HepG2 (cell line): ENCODE results near the gene NEXMIF. TPM values are rescaled to one million over a fixed set of nuclear protein-coding genes. Genes with fewer than 3 reads are reported as not detected.
A peak's percentile ranks its signal among the peaks of the same experiment; 100 is the strongest.

Source experiments
- ATAC-seq: fragments of 200-7000 bp; cut with Tn5 transposase; 3 replicates; pipeline ENCODE4 v1.9.1; 2020; ENCODE audit warnings: mild to moderate bottlenecking, moderate library complexity
- BruUV-seq: library from RNA; stranded (reverse); fragments of 400-500 nt; replicated peaks from 2 replicates; lab custom pipeline; 2021; lab: Mats Ljungman, UMichigan
- CTCF ChIA-PET: fragments of 300-600 bp; formaldehyde crosslinking; extraction: SDS; loops from one replicate; lab custom pipeline; 2021; ENCODE audit warnings: low total read pairs, inconsistent platforms, low intra/inter-chr PET ratio; lab: Yijun Ruan, JAX
- POLR2A ChIA-PET: fragments of 350-600 bp; sonication (Branson Sonifier 250); formaldehyde crosslinking; loops from one replicate; lab custom pipeline; 2020; ENCODE audit warnings: antibody characterized with exemption, inconsistent platforms; lab: Yijun Ruan, JAX
- DNase-seq: peaks from one replicate; pipeline ENCODE4 v3.0.0-alpha.2; 2015; ENCODE audit warnings: low spot score
- FAIRE-seq: peaks from 3 replicates; lab custom pipeline; 2011; peaks lifted over from hg19 to GRCh38; lab: Jason Lieb, UNC
- H2AFZ ChIP-seq: one replicate; pipeline ENCODE4 v1.6.1; 2011; ENCODE audit warnings: low read length, inconsistent platforms
- H3K27ac ChIP-seq: fragments of 300-600 bp; 3 replicates; pipeline ENCODE4 v1.8.0; 2011; ENCODE audit warnings: mixed run types, mild to moderate bottlenecking, mixed read lengths, low read length, inconsistent platforms; ENCODE audit not compliant: insufficient read depth; ENCODE audit errors: extremely low read length
- H3K27me3 ChIP-seq, 2 experiments: fragments of 200-600 bp in 1 of 2; 2 replicates in 1 of 2; 3 replicates in 1 of 2; pipeline versions ENCODE4 v1.6.0 to v1.8.0; 2011; ENCODE audit warnings: low read length in 2 of 2, mild to moderate bottlenecking in 2 of 2, moderate library complexity in 2 of 2, inconsistent platforms in 1 of 2; ENCODE audit not compliant: insufficient read depth in 2 of 2, control insufficient read depth in 1 of 2
- H3K36me3 ChIP-seq, 2 experiments: fragments of 200-600 bp in 1 of 2; replicated peaks in 1 of 2; 2 replicates in 1 of 2; 3 replicates in 1 of 2; pipeline versions ENCODE4 v1.5.1 to v1.8.0; 2011; ENCODE audit warnings: low read length in 2 of 2, inconsistent platforms in 1 of 2; ENCODE audit not compliant: insufficient read depth in 2 of 2, control insufficient read depth in 1 of 2
- H3K4me1 ChIP-seq: 2 replicates; pipeline ENCODE4 v1.5.1; 2012; ENCODE audit warnings: low read length, inconsistent platforms; ENCODE audit not compliant: insufficient read depth
- H3K4me2 ChIP-seq: 2 replicates; pipeline ENCODE4 v1.6.0; 2011; ENCODE audit warnings: low read depth, low read length, inconsistent platforms
- H3K4me3 ChIP-seq, 3 experiments: fragments of 200-600 bp in 1 of 3; sonication (generic), shearing (Covaris generic) in 1 of 3; replicated peaks in 1 of 3; 2 replicates each; pipeline ENCODE4 v1.5.1; 2011 to 2016; ENCODE audit warnings: low read length in 3 of 3, inconsistent platforms in 2 of 3, low read depth in 2 of 3, mild to moderate bottlenecking in 2 of 3, control low read depth in 1 of 3, mixed read lengths in 1 of 3; ENCODE audit not compliant: insufficient read depth in 1 of 3
- H3K79me2 ChIP-seq: one replicate; pipeline ENCODE4 v1.6.1; 2011; ENCODE audit warnings: low read length, inconsistent platforms; ENCODE audit not compliant: insufficient read depth
- H3K9ac ChIP-seq: 2 replicates; pipeline ENCODE4 v1.6.0; 2011; ENCODE audit warnings: mild to moderate bottlenecking, low read depth, low read length, inconsistent platforms; ENCODE audit not compliant: insufficient read depth
- H3K9me3 ChIP-seq: 2 replicates; pipeline ENCODE4 v1.5.1; 2012; ENCODE audit warnings: mild to moderate bottlenecking, low read length
- H4K20me1 ChIP-seq: 2 replicates; pipeline ENCODE4 v1.6.0; 2011; ENCODE audit warnings: inconsistent platforms, mild to moderate bottlenecking, low read length, moderate library complexity; ENCODE audit not compliant: insufficient read depth
- ADNP ChIP-seq: sonication (generic); formaldehyde crosslinking; IDR thresholded peaks from 2 replicates; pipeline ENCODE4 v1.4.0; 2020; ENCODE audit warnings: missing genetic modification reagents
- CENPX ChIP-seq: sonication (generic); formaldehyde crosslinking; IDR thresholded peaks from 2 replicates; pipeline ENCODE4 v1.9.0; 2021; ENCODE audit warnings: mild to moderate bottlenecking, missing genetic modification reagents, moderate library complexity
- GATA4 ChIP-seq: sonication (generic); IDR thresholded peaks from 2 replicates; pipeline ENCODE4 v1.6.1; 2016; ENCODE audit warnings: antibody characterized with exemption, low read depth, borderline replicate concordance
- GLI4 ChIP-seq: sonication (generic); formaldehyde crosslinking; IDR thresholded peaks from 2 replicates; pipeline ENCODE4 v1.5.1; 2020; ENCODE audit warnings: missing genetic modification reagents, mild to moderate bottlenecking, moderate library complexity, borderline replicate concordance
- HDAC6 ChIP-seq: fragments of 200-600 bp; sonication (generic); IDR thresholded peaks from 2 replicates; pipeline ENCODE4 v1.7.0; 2017; ENCODE audit warnings: mild to moderate bottlenecking, antibody characterized with exemption, low read length, low read depth
- LBX2 ChIP-seq: sonication (generic); formaldehyde crosslinking; IDR thresholded peaks from 2 replicates; pipeline ENCODE4 v1.5.0; 2020; ENCODE audit warnings: missing genetic modification reagents, mild to moderate bottlenecking, borderline replicate concordance
- PAF1 ChIP-seq: IDR thresholded peaks from 2 replicates; pipeline ENCODE4 v1.6.1; 2016; ENCODE audit warnings: missing genetic modification reagents, missing compliant biosample characterization
- RBFOX2 ChIP-seq: fragments of 200-400 bp; formaldehyde crosslinking; IDR thresholded peaks from 2 replicates; pipeline ENCODE4 v1.6.1; 2017; ENCODE audit warnings: low read depth, mild to moderate bottlenecking, low read length
- SKI ChIP-seq: fragments of 450-650 bp; IDR thresholded peaks from one replicate; pipeline ENCODE4 v1.6.1; 2018; ENCODE audit warnings: mild to moderate bottlenecking; ENCODE audit not compliant: partially characterized antibody
- SNAI1 ChIP-seq: sonication (generic); formaldehyde crosslinking; IDR thresholded peaks from 2 replicates; pipeline ENCODE4 v1.5.0; 2020; ENCODE audit warnings: mild to moderate bottlenecking, missing genetic modification reagents, borderline replicate concordance
- SP4 ChIP-seq: sonication (generic); formaldehyde crosslinking; IDR thresholded peaks from 2 replicates; pipeline ENCODE4 v1.8.1; 2023; ENCODE audit warnings: mild to moderate bottlenecking, missing genetic modification reagents
- UBTF ChIP-seq: sonication (generic); formaldehyde crosslinking; IDR thresholded peaks from 2 replicates; pipeline ENCODE4 v1.4.0; 2020; ENCODE audit warnings: mild to moderate bottlenecking, missing genetic modification reagents
- ZBTB38 ChIP-seq: sonication (generic); formaldehyde crosslinking; IDR thresholded peaks from 2 replicates; pipeline ENCODE4 v1.5.1; 2020; ENCODE audit warnings: mild to moderate bottlenecking, missing genetic modification reagents
- ZNF354B ChIP-seq: sonication (generic); formaldehyde crosslinking; IDR thresholded peaks from 2 replicates; pipeline ENCODE4 v1.8.0; 2022; ENCODE audit warnings: mild to moderate bottlenecking, missing genetic modification reagents
- ZNF660 ChIP-seq: sonication (generic); formaldehyde crosslinking; IDR thresholded peaks from 2 replicates; pipeline ENCODE4 v1.5.1; 2020; ENCODE audit warnings: mild to moderate bottlenecking, low read depth, missing genetic modification reagents, borderline replicate concordance
- ZNF792 ChIP-seq: IDR thresholded peaks from 2 replicates; pipeline ENCODE4 v1.6.1; 2016
- ZNF83 ChIP-seq: sonication (generic); formaldehyde crosslinking; IDR thresholded peaks from 2 replicates; pipeline ENCODE4 v1.4.0; 2020; ENCODE audit warnings: missing genetic modification reagents, mild to moderate bottlenecking, borderline replicate concordance
- ZNF839 ChIP-seq: sonication (generic); formaldehyde crosslinking; IDR thresholded peaks from 2 replicates; pipeline ENCODE4 v1.4.0; 2020; ENCODE audit warnings: missing genetic modification reagents, mild to moderate bottlenecking, borderline replicate concordance
- ZSCAN12 ChIP-seq: sonication (generic); formaldehyde crosslinking; IDR thresholded peaks from 2 replicates; pipeline ENCODE4 v1.9.0; 2021; ENCODE audit warnings: mild to moderate bottlenecking, missing genetic modification reagents
- WGBS: methylation state at CpG from one replicate; pipeline ENCODE4 v1.1.6; 2017; ENCODE audit warnings: low lambda C conversion rate; 5-methylcytosine and 5-hydroxymethylcytosine counted together
- in situ Hi-C: cut with HindIII; loops from 2 replicates; pipeline ENCODE4 v1.10.0; 2017; ENCODE audit warnings: low pct_unique_long_range_greater_than_20kb; ENCODE audit not compliant: extremely low pct_ligation_motif_present
- intact Hi-C: fragments of 100-400 bp; cut with micrococcal nuclease; formaldehyde crosslinking; loops from one replicate; pipeline ENCODE4 v1.10.0; 2022; ENCODE audit not compliant: unreplicated experiment
- polyA plus RNA-seq, 8 experiments: library from polyadenylated mRNA; depleted of rRNA in 3 of 8; stranded (reverse) in 7 of 8; unstranded in 1 of 8; fragments of >200 nt; fragmentation: Illumina TruSeq in 4 of 8; extraction: Trizol in 4 of 8; gene quantifications; 2 replicates each; pipeline versions ENCODE4 v1.2.1 to v1.2.3, GENCODE V29; 2011 to 2016; ENCODE audit warnings: low read depth in 4 of 8, missing spikeins in 1 of 8, mixed read lengths in 1 of 8; ENCODE audit not compliant: insufficient read depth in 1 of 8
- total RNA-seq, 5 experiments: library from RNA; depleted of rRNA; stranded (reverse); fragments of >200 nt; fragmentation: Illumina TruSeq; extraction: Trizol; gene quantifications; 2 replicates each; pipeline ENCODE4 v1.2.3, GENCODE V29; 2016; ENCODE audit warnings: low read depth in 1 of 5
- TF ChIP-seq, protein P1 (sequence below): sonication (generic); formaldehyde crosslinking; IDR thresholded peaks from 2 replicates; pipeline ENCODE4 v1.4.0; 2020; ENCODE audit warnings: missing genetic modification reagents

Gene NEXMIF
- total and polyA plus RNA-seq, 2 of the 13 experiments (the other 11 are each of a cell fraction or from before 2014, with no cell fraction given): under 0.01 TPM; not detected in 1

DNA sequence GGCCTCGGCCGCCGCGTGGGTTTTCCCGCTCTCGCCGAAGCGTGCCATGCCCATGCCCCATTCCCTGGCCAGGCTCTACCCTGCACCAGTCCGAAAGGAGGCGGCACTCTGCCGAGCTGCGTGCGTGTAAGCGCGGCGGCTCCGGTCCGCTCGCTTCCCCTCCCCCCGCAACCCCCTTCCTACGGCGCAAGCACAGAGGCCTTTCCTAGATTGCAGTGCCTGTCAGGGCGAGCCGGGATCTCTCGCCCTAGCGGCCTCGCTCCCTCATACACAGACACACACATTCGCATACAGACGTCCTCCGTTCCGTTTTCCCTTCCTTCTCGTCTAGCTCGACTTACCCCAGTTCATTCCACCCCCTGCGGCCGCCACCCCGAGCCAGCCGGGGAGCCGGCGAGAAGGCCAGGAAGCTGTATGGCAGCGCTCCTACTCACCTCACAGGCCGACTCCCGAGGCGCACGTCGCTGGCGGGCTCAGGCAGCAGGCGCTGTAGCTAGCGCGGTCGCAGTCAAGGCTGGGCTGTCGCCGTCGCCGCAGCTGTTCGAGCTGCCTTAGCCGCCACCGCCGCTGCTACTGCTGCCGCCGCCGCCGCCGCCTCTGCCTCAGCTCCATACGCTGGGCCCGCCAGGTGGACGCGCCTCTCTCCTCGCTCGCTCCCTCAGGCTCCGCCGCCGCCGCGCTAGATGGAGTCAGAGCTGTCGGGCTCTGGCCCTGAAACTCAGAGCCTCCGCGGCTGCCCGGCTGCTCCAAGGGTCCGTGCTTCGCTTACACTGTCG is 615 bp downstream of the NEXMIF start (continued):
- TF ChIP-seq CENPX (no peak), ZBTB38 (no peak), SP4 (no peak), PAF1 (no peak), RBFOX2 (no peak), SKI (no peak), UBTF (CRISPR knock-in tag) (peak; percentile 97)

- H3K4me1 ChIP-seq: no peaks in the 10 kb centered on the region
- in situ Hi-C loops (no loop called here), intact Hi-C loops (loop anchor here (10.0 kb wide), 1 partner anchor 681 kb away; no protein-coding TSS in a partner anchor)
- WGBS: 95% methylated on average over 36 of the region's 51 CpGs
- no peak overlapping the region for H3K4me2 ChIP-seq
- no peak overlapping the region for H3K27ac ChIP-seq
- H3K79me2 ChIP-seq: no peaks in the 10 kb centered on the region
- ChIA-PET CTCF (no interaction called here), POLR2A (no interaction called here)
- no TSS peak for BruUV-seq
- H3K27me3 ChIP-seq: no peaks in the 10 kb centered on the region
- FAIRE-seq: no peak
- peak overlapping the region in 1 of 3 experiments; percentile 60; a peak in 1 of 6 replicates for H3K4me3 ChIP-seq
- TF ChIP-seq ZSCAN12 (CRISPR knock-in tag): no peak
- TF ChIP-seq ZNF83 (CRISPR knock-in tag): no peak
- TF ChIP-seq, protein P1, sequence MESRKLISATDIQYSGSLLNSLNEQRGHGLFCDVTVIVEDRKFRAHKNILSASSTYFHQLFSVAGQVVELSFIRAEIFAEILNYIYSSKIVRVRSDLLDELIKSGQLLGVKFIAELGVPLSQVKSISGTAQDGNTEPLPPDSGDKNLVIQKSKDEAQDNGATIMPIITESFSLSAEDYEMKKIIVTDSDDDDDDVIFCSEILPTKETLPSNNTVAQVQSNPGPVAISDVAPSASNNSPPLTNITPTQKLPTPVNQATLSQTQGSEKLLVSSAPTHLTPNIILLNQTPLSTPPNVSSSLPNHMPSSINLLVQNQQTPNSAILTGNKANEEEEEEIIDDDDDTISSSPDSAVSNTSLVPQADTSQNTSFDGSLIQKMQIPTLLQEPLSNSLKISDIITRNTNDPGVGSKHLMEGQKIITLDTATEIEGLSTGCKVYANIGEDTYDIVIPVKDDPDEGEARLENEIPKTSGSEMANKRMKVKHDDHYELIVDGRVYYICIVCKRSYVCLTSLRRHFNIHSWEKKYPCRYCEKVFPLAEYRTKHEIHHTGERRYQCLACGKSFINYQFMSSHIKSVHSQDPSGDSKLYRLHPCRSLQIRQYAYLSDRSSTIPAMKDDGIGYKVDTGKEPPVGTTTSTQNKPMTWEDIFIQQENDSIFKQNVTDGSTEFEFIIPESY (CRISPR knock-in tag): no peak
- no peak for TF ChIP-seq ADNP
- no peak for TF ChIP-seq ZNF839 (CRISPR knock-in tag)
- no peak for TF ChIP-seq SNAI1 (CRISPR knock-in tag)
- no peak for TF ChIP-seq GLI4 (CRISPR knock-in tag)
- no peak for TF ChIP-seq ZNF660 (CRISPR knock-in tag)
- TF ChIP-seq GATA4: no peak
- TF ChIP-seq ZNF792 (CRISPR knock-in tag): no peak
- TF ChIP-seq LBX2 (CRISPR knock-in tag): no peak
- no peak for TF ChIP-seq HDAC6
- TF ChIP-seq ZNF354B (CRISPR knock-in tag): no peak
- no peak for DNase-seq
- H4K20me1 ChIP-seq: no peaks in the 10 kb centered on the region
- H2AFZ ChIP-seq: no peak overlapping the region
- H3K9ac ChIP-seq: no peak overlapping the region
- no peak for ATAC-seq
- H3K9me3 ChIP-seq: no peaks in the 10 kb centered on the region
- H3K36me3 ChIP-seq: no peaks in the 10 kb centered on the region
Measured at GRCh38 chrX:74923942-74924448, 1.3 kb downstream of the NEXMIF start.
